ENCODE measurements around the gene FCHSD2.
"Not testable (repeated sequence)": the region's sequence is repeated elsewhere in the genome, so short reads cannot be mapped to it uniquely, and the experiment has no call there.

The FCHSD2 gene

DNA sequence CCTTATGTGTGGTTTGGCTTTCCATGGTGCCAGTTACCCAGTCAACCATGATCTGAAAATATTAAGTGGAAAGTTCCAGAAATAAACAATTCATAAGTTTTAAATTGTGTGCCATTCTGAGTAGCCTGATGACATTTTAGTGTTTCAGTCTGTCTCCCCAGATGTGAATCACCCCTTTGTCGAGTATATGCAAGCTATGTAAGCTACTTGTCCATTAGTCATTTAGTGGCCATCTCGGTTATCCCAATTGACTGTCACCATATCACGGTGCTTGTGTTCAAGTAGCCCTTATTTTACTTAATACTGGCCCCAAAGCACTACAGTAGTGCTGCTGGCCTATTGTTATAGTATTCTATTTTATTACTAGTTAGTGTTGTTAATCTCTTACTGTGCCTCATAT, 283.0 kb downstream of the FCHSD2 start:
- intact Hi-C loops (cut with DNase I), result no loop called here
- DNase-seq, result no peak

DNA sequence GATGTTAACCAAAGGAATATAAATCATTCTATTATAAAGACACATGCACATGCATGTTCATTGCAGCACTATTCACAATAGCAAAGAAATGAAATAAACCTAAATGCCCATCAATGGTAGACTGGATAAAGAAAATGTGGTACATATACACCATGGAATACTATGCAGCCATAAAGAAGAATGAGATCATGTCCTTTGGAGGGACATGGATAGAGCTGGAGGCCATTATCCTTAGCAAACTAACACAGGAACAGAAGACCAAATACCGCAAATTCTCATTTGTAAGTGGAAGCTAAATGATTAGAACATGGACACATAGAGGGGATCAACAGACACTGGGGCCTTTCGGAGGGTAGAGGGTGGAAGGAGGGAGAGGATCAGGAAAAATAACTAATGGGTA, 283.9 kb downstream of the FCHSD2 start:
- intact Hi-C loops (cut with DNase I); DNase-seq: not testable (repeated sequence)

DNA sequence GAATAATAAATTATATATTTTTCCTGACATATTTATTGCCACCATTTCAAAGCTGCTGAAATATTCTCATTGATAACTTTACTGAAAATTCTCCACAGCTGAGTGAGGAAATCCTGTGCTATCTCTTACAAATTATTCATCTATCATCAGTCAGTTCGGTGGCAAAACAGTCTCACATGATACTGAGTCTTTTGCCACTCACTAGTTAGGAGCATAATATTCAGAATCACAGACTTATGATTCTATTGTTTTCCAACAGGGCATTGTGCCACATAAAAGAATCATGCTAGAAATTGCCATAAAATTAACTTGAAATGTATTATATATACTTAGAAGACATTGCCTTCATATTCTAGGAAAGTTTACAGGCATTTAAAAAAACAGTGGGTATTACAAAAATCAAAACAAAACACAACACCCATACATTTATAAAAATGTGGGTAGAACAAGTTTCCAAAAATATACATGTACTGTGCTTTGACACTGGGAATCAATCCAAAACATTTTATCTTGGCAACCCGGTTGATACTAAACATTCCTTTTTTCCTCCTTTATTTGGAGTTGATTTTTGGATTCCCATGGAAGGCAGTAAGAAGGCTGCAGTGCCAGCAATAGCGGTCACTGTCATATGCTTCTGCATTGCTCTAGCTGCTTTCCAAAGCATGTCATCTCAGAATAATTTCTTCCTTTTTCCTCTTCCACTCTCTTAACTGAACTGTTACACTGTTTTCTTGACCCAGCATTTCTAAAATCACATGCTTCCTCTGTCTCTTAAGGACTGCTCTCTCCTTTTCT, 285.4 kb downstream of the FCHSD2 start:
- DNase-seq, result no peak
- intact Hi-C loops (cut with DNase I), result no loop called here

DNA sequence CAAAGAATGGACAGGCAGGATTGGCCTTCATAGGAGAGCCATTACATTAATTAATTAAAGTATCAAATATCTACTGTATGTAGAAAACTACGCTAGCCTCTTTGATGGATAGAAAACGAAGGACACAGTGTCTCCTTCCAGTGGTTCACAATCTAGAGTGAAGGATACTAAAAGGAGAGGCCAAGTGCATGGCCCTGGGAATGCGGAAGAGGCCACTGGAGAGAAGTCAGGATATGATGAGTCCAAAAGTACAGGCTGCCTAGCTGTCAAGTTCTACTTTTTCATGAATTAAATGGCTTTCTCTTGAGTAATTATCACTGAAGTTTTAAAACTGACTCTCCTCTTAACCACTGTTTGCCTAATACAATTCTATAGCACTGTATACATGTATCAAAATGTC, 286.1 kb downstream of the FCHSD2 start:
- no peak for DNase-seq
- intact Hi-C loops (cut with DNase I), result no loop called here

DNA sequence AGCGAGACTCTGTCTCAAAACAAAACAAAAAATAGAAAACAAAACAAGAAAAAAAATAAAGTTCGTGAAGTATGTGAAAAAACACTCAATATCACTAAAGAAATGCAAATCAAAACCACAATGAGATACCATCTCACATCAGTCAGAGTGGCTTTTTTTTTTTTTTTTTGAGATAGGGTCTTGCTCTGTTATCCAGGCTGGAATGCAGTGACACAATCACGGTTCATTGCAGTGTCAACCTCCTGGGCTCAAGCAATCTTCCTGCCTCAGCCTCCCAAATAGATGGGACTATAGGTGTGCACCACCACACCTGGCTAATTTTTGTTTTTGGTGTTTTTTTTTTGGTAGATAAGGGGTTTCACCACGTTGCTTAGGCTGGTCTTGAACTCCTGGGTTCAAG, 290.4 kb downstream of the FCHSD2 start:
- DNase-seq, result no peak
- intact Hi-C loops (cut with DNase I), result no loop called here

DNA sequence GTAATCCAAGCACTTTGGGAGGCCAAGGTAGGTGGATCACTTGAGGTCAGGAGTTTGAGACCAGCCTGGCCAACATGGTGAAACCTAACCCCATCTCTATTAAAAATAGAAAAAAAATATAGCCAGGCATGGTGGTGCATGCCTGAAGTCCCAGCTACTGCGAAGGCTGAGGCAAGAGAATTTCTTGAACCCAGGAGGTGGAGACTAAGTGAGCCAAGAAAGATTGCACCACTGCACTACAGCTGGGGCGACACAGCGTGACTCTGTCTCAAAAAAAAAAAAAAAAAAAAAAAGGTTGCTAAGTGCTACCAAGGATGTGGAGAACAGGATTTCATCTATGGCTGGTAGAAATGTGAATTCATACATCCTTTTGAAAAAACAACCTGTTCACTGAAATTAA, 291.3 kb downstream of the FCHSD2 start:
- no peak for DNase-seq
- intact Hi-C loops (cut with DNase I), result no loop called here

DNA sequence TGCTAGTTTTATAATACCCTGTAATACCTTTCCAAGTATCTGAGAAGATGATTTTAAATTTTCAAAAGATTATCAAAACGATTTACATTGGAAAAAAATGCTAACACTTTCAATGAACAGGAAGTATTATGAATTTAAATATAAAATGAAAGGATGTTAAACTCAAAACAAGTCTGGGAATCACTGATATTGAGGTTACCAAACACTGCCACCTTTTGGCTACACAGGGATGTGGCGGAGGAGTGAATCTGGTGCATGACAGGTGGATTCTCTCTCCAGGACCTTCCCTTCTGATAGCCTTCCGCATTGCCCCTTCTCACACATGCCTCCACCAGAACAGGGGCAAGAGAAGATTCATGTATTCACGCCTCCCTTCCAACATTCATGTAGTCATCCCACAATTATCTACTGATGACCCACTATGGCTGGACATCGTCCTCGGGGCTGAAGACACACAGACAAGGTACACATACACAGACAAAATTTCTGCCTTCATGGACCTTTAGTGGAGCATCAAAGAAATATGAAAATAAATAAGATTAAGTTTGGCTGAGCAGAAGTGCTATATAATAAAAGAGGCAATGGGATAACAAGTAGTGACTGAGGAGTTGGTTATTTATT, 293.2 kb downstream of the FCHSD2 start:
- intact Hi-C loops (cut with DNase I), result no loop called here
- no peak for DNase-seq

DNA sequence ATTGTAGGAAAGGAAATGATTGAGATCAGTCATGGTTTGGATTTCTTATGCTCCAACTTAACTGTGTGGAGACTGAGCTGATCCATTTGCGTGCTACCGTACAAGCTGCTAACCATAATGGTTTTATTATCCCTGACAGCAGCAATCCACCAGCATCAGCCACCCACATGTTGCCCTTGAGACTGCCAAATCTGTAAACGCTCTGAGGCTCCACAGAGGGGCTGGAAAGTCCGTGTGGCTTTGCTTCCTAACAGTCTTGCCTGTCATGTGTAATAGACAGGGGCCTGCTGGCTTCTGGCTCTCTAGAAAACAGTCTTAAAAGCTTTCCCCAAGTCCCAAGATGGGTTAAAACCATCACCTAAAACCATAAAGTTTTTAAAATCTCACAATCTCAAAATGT, 297.8 kb downstream of the FCHSD2 start:
- DNase-seq, result no peak
- intact Hi-C loops (cut with DNase I), result no loop called here

DNA sequence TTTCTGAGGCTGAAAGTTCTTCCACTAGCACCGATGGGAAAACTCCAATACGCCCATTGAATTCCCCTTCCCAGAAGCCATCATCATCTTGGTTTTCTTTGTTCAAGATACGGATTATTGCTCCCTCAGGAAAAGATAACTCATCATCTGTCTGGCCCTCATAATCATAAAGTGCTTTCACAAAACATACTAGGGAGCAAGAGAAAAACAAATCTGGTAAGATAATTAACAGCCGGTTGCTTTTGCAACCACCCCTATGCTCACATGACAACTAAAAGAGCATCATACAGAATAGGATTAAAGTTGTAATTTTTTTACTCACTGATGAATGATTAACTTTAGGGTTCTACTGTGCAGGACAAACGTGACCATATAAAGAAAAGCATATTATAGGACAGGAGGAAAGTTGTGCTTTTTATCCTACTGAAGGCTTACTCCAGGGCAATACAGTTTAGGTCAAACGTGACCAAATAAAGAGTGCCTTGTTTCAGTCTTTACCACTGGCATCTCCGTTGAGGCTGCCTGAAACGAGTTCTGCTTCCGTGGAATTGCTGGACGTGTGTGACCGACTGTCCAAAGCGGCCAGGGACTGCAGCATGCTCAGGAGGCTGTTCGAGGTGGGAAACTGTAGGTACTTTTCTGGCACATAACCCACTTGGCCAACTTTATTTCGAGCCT, 299.3 kb downstream of the FCHSD2 start:
- intact Hi-C loops (cut with DNase I), result no loop called here
- DNase-seq, result no peak

DNA sequence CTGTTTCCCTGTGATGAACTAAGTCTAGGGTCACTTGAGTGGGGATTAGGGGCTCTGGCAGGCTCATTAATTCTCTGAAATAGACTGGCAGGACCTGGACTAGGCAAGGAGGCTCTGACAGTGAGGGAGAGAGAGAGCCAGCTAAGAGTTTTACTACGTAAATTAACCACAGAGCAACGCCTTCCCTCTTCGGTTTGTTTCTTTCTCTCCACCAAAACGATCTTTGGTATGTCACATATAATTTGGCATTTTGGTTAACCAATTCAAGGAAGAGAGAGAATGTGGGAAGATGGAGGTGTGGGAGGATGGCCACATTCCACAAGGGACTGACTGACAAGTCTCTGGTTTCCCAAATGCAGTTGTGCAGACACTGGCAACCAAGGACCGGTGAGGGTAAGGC, 300.0 kb downstream of the FCHSD2 start:
- no peak for DNase-seq
- intact Hi-C loops (cut with DNase I), result no loop called here

DNA sequence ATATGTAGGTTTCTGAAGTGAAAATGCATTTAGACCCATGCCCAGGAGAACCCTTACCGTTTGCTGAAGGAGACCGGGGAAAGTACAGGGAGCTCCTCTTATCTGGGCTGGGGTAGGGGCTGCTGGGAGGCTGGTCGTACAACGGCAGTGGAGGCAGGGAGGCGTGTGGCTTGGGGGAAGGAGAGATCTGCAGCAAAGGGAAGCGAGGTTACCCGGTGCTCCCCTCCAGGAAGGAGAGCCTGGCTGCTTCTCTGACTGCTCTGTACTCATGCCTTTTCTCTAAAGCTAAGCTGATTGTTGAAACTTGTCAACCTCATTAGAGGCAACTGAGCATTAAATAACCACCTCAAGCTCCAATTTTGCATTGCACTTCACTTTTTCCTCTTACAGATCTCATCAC, 300.7 kb downstream of the FCHSD2 start:
- intact Hi-C loops (cut with DNase I), result no loop called here

DNA sequence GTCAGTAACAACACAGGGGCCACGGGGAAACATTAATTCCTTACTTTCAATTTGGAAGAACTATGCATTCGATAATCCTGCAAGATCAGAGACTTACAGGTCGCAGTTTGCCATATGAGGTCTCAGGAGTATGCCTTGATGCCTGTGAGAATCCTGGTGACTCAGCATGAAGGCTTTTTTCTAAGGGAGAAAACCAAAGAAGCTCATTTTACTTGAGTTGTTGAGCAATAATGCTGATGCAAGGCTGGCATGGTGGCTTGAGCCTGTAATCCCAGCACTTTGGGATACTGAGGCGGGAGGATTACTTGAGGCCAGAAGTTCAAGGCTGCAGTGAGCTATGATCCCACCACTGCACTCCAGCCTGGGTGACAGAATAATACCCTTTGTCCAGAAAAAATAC, 301.3 kb downstream of the FCHSD2 start:
- DNase-seq, result no peak
- intact Hi-C loops (cut with DNase I), result no loop called here

More for the DNA sequence above, 300.7 kb downstream of the FCHSD2 start:
- DNase-seq, result no peak

DNA sequence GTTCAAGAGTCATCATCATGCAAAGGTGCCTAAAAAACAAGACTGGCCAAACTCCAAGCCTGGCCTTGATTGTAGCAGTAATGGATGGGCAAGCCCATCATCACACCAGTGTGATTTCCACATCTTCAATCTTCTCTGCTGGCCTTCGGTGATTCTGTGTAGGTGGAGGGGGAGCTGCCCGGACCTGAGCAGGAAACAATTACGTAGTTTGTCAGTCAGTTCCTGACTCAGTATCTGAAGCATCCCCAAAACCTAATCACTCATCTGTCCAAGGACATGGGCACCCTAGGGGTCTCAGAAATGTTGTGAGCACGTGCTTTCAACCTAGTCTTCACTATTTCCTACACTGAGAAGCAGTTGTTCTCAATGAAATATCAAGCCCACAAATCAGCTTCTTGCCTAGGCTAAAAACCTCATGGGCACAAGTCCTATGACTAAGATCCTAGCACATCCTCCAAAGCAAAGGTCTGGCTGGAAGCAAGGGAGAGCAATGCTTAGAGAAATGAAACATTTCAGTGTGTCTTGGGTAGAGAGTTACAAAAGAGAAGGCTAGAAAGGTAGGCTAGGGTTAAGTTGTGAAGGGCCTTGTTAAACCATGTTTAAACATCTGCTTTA, 303.3 kb downstream of the FCHSD2 start:
- intact Hi-C loops (cut with DNase I), result loop anchor here (10.0 kb wide), 1 partner anchor 306 kb away; the partner anchor contains the start of gene FCHSD2
- DNase-seq, result no peak

DNA sequence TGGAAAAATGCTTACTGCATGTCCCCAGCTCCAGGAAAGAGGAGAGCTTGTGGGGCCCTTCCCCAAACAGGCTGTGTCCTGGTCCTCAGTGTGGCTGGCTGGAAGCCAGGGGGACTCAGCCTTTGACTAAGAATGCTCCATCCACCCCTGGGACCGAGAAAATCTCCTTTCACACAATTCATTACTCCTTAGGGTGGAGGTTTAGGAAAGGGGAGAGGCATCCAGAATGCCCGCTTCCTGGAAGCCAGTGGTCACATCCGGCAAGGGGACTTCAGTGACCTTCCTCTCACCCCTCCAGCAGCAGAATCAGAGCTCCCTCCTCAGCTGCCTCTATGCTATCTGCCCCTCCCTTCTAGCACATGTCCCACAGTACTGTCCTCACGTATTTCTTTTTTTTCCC, 306.0 kb downstream of the FCHSD2 start:
- DNase-seq, result no peak
- intact Hi-C loops (cut with DNase I), result loop anchor here (10.0 kb wide), 1 partner anchor 309 kb away; the partner anchor contains the start of gene FCHSD2

DNA sequence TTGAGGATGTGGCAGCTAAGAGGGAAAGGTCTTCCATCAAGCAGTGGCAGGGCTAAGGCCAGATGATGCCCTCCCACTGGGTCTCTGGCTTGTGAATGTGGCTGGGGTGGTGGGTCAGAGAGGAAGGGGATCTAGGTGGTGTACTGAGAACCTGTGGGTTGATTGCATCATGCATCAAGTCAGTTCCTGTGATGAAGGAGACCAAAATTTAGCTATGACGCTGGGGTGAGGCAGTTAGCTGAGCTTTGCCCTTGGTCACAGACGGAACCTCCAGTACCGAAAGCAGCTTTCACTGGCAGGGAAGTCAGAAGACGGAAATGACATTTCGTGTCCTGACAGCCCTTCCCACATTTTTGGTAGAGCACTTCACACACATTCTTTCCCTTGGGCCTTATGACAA, 307.2 kb downstream of the FCHSD2 start:
- no peak for DNase-seq

DNA sequence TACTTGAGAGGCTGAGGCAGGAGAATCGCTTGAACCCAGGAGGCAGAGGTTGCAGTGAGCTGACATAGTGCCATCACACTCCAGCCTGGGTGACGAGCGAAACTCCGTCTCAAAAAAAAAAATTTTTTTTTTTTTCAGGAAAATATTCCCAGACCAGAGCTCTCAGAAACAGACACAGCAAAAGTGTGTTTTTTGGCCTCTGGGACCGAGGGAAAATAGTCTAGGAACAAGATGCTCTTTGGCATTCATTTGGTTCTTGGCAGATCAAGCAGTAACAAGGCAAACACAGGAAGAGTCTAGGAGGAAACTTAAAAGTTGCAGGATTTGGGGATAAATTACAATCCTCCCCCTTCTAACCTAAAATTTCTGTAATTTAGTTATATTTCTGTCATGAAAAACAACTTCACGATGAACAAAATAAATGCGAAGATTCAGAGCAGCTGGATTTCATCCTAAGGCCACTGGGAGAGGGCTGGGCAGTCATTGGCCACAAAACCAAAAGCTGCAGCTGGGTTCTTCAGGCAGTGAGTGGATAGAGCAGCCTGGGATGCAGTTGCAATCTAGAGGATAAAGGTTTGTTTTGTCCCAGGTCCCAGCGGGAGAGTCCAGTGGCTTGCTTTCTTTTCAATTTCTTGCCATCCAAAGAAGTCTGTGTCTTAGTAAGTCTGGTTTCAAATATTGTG, 308.2 kb downstream of the FCHSD2 start:
- no peak for DNase-seq
- intact Hi-C loops (cut with DNase I), result loop anchor here (5.0 to 10.0 kb wide), 2 partner anchors 311 to 408 kb away; partner anchors contain the start of gene FCHSD2

More for the DNA sequence above, 307.2 kb downstream of the FCHSD2 start:
- intact Hi-C loops (cut with DNase I), result loop anchor here (5.0 to 10.0 kb wide), 2 partner anchors 310 to 407 kb away; partner anchors contain the start of gene FCHSD2

DNA sequence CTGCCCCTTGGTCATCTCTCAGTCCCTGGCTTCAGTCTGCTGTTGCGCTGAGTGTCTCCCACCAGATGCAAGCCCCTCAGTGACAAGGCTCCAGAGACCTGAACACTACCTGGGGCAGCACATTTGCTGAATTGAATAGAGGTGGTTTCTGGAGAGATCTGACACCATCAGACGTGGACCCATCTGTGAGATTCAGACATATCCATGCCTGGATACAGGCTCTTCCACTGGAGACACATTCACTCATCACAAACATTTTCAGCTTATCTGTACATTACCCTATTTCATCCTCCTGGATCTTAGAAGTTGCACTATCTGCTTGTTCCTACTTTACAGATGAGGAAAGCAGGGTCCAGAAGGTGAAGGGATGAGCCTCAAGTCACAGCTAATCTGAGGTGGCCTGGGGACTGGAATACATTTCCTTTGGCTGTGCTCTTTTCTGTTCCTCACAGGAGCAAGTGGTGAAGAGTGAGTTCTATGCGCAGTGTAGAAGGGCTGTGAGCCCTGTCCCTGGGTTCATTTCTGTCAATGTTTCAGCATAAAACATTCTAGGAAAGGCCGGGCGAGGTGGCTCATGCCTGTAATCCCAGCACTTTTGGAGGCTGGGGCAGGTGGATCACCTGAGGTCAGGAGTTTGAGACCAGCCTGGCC, 308.9 kb downstream of the FCHSD2 start:
- intact Hi-C loops (cut with DNase I), result loop anchor here (5.0 to 10.0 kb wide), 2 partner anchors 312 to 409 kb away; partner anchors contain the start of gene FCHSD2
- no peak for DNase-seq

DNA sequence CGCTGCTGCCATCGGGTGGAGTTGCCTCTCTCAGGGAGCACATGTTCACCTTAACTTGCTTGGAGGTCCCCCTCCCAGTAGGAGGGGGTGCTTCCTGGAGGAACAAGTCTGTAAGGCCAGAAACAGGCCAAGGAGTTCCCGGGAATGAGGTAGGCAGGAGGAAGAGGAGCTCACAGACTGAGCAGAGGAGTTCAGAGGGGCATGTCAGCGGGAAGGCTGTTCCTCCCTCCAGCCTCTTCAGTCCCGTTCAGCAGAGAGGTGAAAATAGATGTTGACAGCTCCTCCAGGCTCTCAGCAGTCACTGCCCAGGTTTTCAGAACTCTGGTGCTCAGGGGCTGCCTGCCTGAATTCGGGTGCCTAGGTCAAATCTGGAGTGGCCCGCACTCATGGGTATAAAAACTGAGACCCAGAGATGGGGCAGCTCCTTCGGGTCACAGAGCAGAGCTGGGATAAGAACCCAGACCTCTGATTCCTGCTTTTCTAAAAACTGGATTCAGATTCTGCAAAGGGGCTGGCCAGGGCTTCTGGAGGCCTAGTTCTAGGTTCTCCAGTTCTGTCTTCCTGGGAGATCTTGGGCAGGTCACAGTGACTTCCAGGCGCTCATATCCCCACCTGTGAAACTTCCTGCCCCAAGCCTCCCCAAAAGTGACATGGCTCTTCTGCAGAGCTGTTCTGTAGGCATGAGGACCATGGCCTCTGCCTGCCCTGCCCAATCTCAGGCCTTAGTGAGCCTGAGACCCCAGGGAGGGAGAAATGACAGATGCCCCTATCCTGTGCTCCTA, 309.6 kb downstream of the FCHSD2 start:
- intact Hi-C loops (cut with DNase I), result loop anchor here (5.0 to 10.0 kb wide), 2 partner anchors 312 to 410 kb away; partner anchors contain the start of gene FCHSD2
- DNase-seq, result no peak

Measured in posterior cingulate gyrus (tissue), 11 donors.